Measurements from ENCODE around the gene CAPN5. TPM values are rescaled to one million over a fixed set of nuclear protein-coding genes. Genes with fewer than 3 reads are reported as not detected.

CAPN5 gene
- total and polyA plus RNA-seq, 2 of the 8 experiments (the other 6 are each of a cell fraction or from before 2014, with no cell fraction given), result 21.5 to 22.4 TPM

DNA sequence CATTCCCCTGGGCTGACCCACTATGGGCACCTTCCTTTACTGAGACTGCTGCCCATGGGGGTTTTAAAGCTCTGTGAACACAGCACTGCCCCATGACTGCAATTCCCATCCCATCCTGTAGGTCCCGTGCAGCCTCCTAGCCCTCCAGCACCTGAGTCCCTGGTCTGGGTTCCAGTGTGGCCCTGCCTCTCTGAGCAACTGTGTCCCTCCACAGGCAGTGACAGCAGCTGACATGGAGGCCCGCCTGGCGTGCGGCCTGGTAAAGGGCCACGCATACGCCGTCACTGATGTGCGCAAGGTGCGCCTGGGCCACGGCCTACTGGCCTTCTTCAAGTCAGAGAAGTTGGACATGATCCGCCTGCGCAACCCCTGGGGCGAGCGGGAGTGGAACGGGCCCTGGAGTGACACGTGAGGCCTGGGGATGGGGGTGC lies 48.4 kb downstream of the CAPN5 start (continued):
- no peak for TF ChIP-seq SIN3A (conservative IDR thresholded peaks at IDR 0.05 in 1 of 2, IDR thresholded peaks at IDR 0.05 in 1 of 2; ENCODE audit: low read depth in 1 of 2, low read length in 2 of 2)
- no peak for TF ChIP-seq CBX5 (IDR thresholded peaks at IDR 0.05; ENCODE audit: low read depth, low read length)
- no peak for TF ChIP-seq RFX5 (IDR thresholded peaks at IDR 0.05; ENCODE audit: borderline replicate concordance, low read depth, low read length)
